ENCODE results near the gene HMOX2. TPM values are rescaled to one million over a fixed set of nuclear protein-coding genes. Genes with fewer than 3 reads are reported as not detected.

HMOX2 gene
- total and polyA plus RNA-seq, 2 of the 13 experiments (the other 11 are each of a cell fraction or from before 2014, with no cell fraction given): 60.3 to 70.4 TPM

- peak; percentile 70; the same call in 1 of the 2 replicates for TF ChIP-seq ZNF749 (CRISPR knock-in tag; IDR thresholded peaks at IDR 0.05; ENCODE audit: borderline replicate concordance)
- peak; percentile 56; the same call in 1 of the 2 replicates for TF ChIP-seq BCL6 (CRISPR knock-in tag; IDR thresholded peaks at IDR 0.05)
- TF ChIP-seq XRCC5 (optimal IDR thresholded peaks at IDR 0.05; ENCODE audit: low read length): peak; percentile 66
- no peak for TF ChIP-seq MLLT10 (CRISPR knock-in tag; IDR thresholded peaks at IDR 0.05)
- peak; percentile 90 for TF ChIP-seq SALL1 (CRISPR knock-in tag; IDR thresholded peaks at IDR 0.05)
- 0 out of 2 replicates have a peak, but pooled peaks have one; percentile 48 for TF ChIP-seq GATA4 (IDR thresholded peaks at IDR 0.05; ENCODE audit: borderline replicate concordance, low read depth)
- peak; percentile 60; the same call in 1 of the 2 replicates for TF ChIP-seq ZMAT3 (CRISPR knock-in tag; conservative IDR thresholded peaks at IDR 0.05)
- TF ChIP-seq, protein P1, sequence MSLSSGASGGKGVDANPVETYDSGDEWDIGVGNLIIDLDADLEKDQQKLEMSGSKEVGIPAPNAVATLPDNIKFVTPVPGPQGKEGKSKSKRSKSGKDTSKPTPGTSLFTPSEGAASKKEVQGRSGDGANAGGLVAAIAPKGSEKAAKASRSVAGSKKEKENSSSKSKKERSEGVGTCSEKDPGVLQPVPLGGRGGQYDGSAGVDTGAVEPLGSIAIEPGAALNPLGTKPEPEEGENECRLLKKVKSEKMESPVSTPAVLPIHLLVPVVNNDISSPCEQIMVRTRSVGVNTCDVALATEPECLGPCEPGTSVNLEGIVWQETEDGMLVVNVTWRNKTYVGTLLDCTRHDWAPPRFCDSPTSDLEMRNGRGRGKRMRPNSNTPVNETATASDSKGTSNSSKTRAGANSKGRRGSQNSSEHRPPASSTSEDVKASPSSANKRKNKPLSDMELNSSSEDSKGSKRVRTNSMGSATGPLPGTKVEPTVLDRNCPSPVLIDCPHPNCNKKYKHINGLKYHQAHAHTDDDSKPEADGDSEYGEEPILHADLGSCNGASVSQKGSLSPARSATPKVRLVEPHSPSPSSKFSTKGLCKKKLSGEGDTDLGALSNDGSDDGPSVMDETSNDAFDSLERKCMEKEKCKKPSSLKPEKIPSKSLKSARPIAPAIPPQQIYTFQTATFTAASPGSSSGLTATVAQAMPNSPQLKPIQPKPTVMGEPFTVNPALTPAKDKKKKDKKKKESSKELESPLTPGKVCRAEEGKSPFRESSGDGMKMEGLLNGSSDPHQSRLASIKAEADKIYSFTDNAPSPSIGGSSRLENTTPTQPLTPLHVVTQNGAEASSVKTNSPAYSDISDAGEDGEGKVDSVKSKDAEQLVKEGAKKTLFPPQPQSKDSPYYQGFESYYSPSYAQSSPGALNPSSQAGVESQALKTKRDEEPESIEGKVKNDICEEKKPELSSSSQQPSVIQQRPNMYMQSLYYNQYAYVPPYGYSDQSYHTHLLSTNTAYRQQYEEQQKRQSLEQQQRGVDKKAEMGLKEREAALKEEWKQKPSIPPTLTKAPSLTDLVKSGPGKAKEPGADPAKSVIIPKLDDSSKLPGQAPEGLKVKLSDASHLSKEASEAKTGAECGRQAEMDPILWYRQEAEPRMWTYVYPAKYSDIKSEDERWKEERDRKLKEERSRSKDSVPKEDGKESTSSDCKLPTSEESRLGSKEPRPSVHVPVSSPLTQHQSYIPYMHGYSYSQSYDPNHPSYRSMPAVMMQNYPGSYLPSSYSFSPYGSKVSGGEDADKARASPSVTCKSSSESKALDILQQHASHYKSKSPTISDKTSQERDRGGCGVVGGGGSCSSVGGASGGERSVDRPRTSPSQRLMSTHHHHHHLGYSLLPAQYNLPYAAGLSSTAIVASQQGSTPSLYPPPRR (CRISPR knock-in tag; IDR thresholded peaks at IDR 0.05; ENCODE audit: borderline replicate concordance): peak; percentile 60; the same call in 1 of the 2 replicates
- peak; percentile 17; the same call in 1 of the 2 replicates for TF ChIP-seq FOXK1 (CRISPR knock-in tag; IDR thresholded peaks at IDR 0.05; ENCODE audit: borderline replicate concordance, low read depth)
- TF ChIP-seq, protein P2, sequence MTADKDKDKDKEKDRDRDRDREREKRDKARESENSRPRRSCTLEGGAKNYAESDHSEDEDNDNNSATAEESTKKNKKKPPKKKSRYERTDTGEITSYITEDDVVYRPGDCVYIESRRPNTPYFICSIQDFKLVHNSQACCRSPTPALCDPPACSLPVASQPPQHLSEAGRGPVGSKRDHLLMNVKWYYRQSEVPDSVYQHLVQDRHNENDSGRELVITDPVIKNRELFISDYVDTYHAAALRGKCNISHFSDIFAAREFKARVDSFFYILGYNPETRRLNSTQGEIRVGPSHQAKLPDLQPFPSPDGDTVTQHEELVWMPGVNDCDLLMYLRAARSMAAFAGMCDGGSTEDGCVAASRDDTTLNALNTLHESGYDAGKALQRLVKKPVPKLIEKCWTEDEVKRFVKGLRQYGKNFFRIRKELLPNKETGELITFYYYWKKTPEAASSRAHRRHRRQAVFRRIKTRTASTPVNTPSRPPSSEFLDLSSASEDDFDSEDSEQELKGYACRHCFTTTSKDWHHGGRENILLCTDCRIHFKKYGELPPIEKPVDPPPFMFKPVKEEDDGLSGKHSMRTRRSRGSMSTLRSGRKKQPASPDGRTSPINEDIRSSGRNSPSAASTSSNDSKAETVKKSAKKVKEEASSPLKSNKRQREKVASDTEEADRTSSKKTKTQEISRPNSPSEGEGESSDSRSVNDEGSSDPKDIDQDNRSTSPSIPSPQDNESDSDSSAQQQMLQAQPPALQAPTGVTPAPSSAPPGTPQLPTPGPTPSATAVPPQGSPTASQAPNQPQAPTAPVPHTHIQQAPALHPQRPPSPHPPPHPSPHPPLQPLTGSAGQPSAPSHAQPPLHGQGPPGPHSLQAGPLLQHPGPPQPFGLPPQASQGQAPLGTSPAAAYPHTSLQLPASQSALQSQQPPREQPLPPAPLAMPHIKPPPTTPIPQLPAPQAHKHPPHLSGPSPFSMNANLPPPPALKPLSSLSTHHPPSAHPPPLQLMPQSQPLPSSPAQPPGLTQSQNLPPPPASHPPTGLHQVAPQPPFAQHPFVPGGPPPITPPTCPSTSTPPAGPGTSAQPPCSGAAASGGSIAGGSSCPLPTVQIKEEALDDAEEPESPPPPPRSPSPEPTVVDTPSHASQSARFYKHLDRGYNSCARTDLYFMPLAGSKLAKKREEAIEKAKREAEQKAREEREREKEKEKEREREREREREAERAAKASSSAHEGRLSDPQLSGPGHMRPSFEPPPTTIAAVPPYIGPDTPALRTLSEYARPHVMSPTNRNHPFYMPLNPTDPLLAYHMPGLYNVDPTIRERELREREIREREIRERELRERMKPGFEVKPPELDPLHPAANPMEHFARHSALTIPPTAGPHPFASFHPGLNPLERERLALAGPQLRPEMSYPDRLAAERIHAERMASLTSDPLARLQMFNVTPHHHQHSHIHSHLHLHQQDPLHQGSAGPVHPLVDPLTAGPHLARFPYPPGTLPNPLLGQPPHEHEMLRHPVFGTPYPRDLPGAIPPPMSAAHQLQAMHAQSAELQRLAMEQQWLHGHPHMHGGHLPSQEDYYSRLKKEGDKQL (CRISPR knock-in tag; IDR thresholded peaks at IDR 0.05; ENCODE audit: low read depth): peak; percentile 24; the same call in 1 of the 2 replicates
- TF ChIP-seq, protein P3, sequence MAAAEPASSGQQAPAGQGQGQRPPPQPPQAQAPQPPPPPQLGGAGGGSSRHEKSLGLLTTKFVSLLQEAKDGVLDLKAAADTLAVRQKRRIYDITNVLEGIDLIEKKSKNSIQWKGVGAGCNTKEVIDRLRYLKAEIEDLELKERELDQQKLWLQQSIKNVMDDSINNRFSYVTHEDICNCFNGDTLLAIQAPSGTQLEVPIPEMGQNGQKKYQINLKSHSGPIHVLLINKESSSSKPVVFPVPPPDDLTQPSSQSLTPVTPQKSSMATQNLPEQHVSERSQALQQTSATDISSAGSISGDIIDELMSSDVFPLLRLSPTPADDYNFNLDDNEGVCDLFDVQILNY (CRISPR knock-in tag; conservative IDR thresholded peaks at IDR 0.05): peak; percentile 22; the same call in 1 of the 2 replicates
- peak; percentile 54; the same call in 1 of the 2 replicates for TF ChIP-seq PRMT3 (CRISPR knock-in tag; IDR thresholded peaks at IDR 0.05; ENCODE audit: borderline replicate concordance, low read depth)
- no peak; the same call in 1 of the 2 replicates for TF ChIP-seq SIX1 (CRISPR knock-in tag; IDR thresholded peaks at IDR 0.05; ENCODE audit: borderline replicate concordance)
- TF ChIP-seq ZBTB44 (CRISPR knock-in tag; IDR thresholded peaks at IDR 0.05): 0 out of 2 replicates have a peak, but pooled peaks have one; percentile 28
Observed at GRCh38 chr16:4475880-4476788, at the start of gene HMOX2 (continued).
